ENCODE measurements around the gene BIRC3. TPM values are rescaled to one million over a fixed set of nuclear protein-coding genes. Genes with fewer than 3 reads are reported as not detected.

The BIRC3 gene
- total and polyA plus RNA-seq, 8 donors, result 0.58 to 137 (median 44.8) TPM

DNA sequence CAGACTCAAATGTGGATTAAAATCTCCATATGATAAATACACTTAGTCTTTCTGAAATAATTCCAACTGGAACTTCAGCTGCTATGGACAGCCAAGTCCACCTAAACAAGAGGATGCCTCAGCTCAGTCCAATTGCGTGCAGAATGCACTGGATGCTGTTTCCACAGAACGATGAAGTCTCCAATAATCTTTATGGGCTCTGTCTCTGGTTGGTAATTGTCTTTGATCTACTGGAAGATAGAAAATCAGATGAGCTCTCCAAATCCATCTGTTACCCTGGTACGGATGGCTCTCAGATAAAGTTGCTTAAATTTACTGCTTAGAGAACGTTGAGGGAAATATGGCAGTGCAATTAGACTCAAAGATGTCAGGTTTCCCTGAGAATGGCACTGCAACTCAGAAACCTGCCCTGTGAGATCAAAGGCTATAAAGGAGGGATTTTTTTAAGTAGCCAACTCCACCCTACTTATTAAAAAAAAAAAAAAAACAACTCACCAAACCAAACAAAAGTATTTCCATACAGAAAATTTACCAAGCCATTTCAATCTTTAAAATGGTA is 859 bp upstream of the BIRC3 start:
- Histone ChIP-seq H3K4me1 (peaks cover 33 to 86% (median 56%) of the 10 kb centered on the region in 4 donors), H3K4me3 (no peak overlapping the region), H3K27ac (peak overlapping the region in 4 of 5 donors; percentile 90 to 97 (median 92)), H3K27me3 (no peaks in the 10 kb centered on the region), H3K36me3 (peaks cover 0 to 2% (median 0%) of the 10 kb centered on the region in 4 donors), H3K9me3 (no peaks in the 10 kb centered on the region)
- intact Hi-C loops (cut with DNase I; ENCODE audit: low total_unique reads), result no loop called here
- 60 to 68% (median 62%) methylated on average over 4 of the region's 4 CpGs for WGBS, 5 donors
- TF ChIP-seq CTCF (IDR thresholded peaks at IDR 0.05) (no peak), POLR2AphosphoS5 (IDR thresholded peaks at IDR 0.05) (no peak), POLR2A (IDR thresholded peaks at IDR 0.05) (no peak), EP300 (IDR thresholded peaks at IDR 0.05) (no peak)
- DNase-seq, result no peak

DNA sequence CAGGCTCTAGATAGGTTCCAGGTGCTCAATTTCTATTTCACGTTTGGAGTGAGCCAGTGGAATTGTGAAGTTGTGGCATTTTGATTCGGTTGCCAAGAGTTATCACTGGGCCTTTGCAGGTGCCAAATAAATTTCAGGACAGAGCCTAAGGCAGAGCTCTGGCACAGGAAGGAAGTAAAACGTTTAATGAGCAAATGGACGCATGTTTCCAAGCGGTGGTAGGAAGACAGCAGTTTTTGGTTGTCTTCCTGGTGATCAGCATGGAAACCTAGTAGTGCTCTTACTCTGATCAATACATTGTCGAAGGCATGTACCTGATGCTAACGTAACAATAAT is 452 bp downstream of the BIRC3 start:
- peaks cover 29 to 86% (median 53%) of the 10 kb centered on the region in 4 donors for H3K4me1 ChIP-seq
- WGBS, 5 donors, result 12 to 25% (median 17%) methylated on average over 7 of the region's 7 CpGs

GRCh38 chr11:102318469-102318868 is 1.2 kb downstream of the BIRC3 start:
- peak in 2 of 3 donors; percentile 11 to 29 for TF ChIP-seq POLR2AphosphoS5 (IDR thresholded peaks at IDR 0.05)
- TF ChIP-seq POLR2A (IDR thresholded peaks at IDR 0.05), result no peak
- no peak for TF ChIP-seq CTCF (IDR thresholded peaks at IDR 0.05)
- intact Hi-C loops (cut with DNase I; ENCODE audit: low total_unique reads), result no loop called here
- peaks cover 0 to 13% (median 0%) of the 10 kb centered on the region in 4 donors for H3K36me3 ChIP-seq
- peak overlapping the region; percentile 59 to 67 (median 62) for H3K4me3 ChIP-seq
- H3K27ac ChIP-seq, result peak overlapping the region in 4 of 5 donors; percentile 90 to 97 (median 92)
- peaks cover 23 to 84% (median 46%) of the 10 kb centered on the region in 4 donors for H3K4me1 ChIP-seq
- no peaks in the 10 kb centered on the region for H3K9me3 ChIP-seq
- DNase-seq, result peak in 1 of 2 donors; percentile 42
- 70 to 89% (median 76%) methylated on average over 1 of the region's 1 CpG for WGBS, 5 donors
- no peaks in the 10 kb centered on the region for H3K27me3 ChIP-seq

More for the DNA sequence above, 452 bp downstream of the BIRC3 start:
- Histone ChIP-seq H3K9me3 (no peaks in the 10 kb centered on the region), H3K27me3 (no peaks in the 10 kb centered on the region), H3K36me3 (peaks cover 0 to 12% (median 0%) of the 10 kb centered on the region in 4 donors), H3K4me3 (peak overlapping the region; percentile 59 to 67 (median 62)), H3K27ac (peak overlapping the region; percentile 82 to 97 (median 91))
- no peak for DNase-seq
- peak in 1 of 3 donors; percentile 6 for TF ChIP-seq POLR2AphosphoS5 (IDR thresholded peaks at IDR 0.05)
- TF ChIP-seq POLR2A (IDR thresholded peaks at IDR 0.05), result no peak
- intact Hi-C loops (cut with DNase I; ENCODE audit: low total_unique reads), result no loop called here

DNA sequence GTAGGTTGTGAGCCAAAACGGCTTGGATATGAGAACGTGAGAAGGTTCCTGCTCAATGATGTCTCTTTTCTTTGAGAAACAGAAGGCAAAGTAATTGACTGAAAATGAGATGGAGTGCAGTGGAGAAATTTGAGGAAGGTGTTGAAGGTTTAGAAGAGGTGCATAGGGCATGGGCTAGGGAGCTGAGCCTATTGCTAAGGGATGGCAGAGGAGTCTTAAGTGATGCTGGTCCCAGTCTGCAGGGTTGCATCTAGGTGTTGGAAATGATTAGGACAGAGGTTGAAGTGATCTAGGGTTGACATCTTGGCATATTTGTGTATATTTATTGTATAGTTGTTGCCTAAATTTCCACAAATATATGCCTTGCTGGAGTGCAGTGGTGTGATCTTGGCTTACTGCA is 2.3 kb downstream of the BIRC3 start:
- DNase-seq, result no peak
- Histone ChIP-seq H3K27ac (peak overlapping the region in 4 of 5 donors; percentile 90 to 97 (median 92)), H3K27me3 (no peaks in the 10 kb centered on the region), H3K9me3 (no peaks in the 10 kb centered on the region), H3K4me1 (peaks cover 14 to 82% (median 37%) of the 10 kb centered on the region in 4 donors), H3K36me3 (peaks cover 0 to 21% (median 2%) of the 10 kb centered on the region in 4 donors), H3K4me3 (peak overlapping the region in 3 of 4 donors; percentile 59 to 67 (median 64))
- 60 to 83% (median 69%) methylated on average over 2 of the region's 2 CpGs for WGBS, 5 donors
- TF ChIP-seq POLR2A (IDR thresholded peaks at IDR 0.05), result no peak
- no peak for TF ChIP-seq EP300 (IDR thresholded peaks at IDR 0.05)
- no peak for TF ChIP-seq CTCF (IDR thresholded peaks at IDR 0.05)
- TF ChIP-seq POLR2AphosphoS5 (IDR thresholded peaks at IDR 0.05), result no peak
- intact Hi-C loops (cut with DNase I; ENCODE audit: low total_unique reads), result no loop called here

- no peak for TF ChIP-seq CTCF (IDR thresholded peaks at IDR 0.05)
- no peak for TF ChIP-seq POLR2A (IDR thresholded peaks at IDR 0.05)
- TF ChIP-seq EP300 (IDR thresholded peaks at IDR 0.05), result no peak
- no peak for TF ChIP-seq POLR2AphosphoS5 (IDR thresholded peaks at IDR 0.05)
- intact Hi-C loops (cut with DNase I; ENCODE audit: low total_unique reads), result no loop called here
- H3K9me3 ChIP-seq, result no peaks in the 10 kb centered on the region
- peak overlapping the region; percentile 2 to 97 (median 91) for H3K27ac ChIP-seq
- H3K36me3 ChIP-seq, result peaks cover 0 to 28% (median 5%) of the 10 kb centered on the region in 4 donors
- peaks cover 14 to 80% (median 35%) of the 10 kb centered on the region in 4 donors for H3K4me1 ChIP-seq
- H3K4me3 ChIP-seq, result peak overlapping the region in 3 of 4 donors; percentile 59 to 67 (median 64)
- H3K27me3 ChIP-seq, result no peaks in the 10 kb centered on the region
- no peak for DNase-seq
Measured at GRCh38 chr11:102320188-102320587, 2.9 kb downstream of the BIRC3 start.

Data from stomach (tissue), 9 donors.